AG04450 (cell line): Measurements from ENCODE around the gene UQCC3. TPM values are rescaled to one million over a fixed set of nuclear protein-coding genes. Genes with fewer than 3 reads are reported as not detected.

Experiments
- CTCF ChIA-PET: fragments of 300-600, 350-600 bp; formaldehyde crosslinking; extraction: SDS; loops from one replicate; lab custom pipeline; 2022; ENCODE audit warnings: antibody characterized with exemption, inconsistent platforms; lab: Charles Lee
- POLR2A ChIA-PET: fragments of 350-600 bp; formaldehyde crosslinking; extraction: SDS; loops from one replicate; lab custom pipeline; 2021; ENCODE audit warnings: antibody characterized with exemption, inconsistent platforms; lab: Yijun Ruan, JAX
- DNase-seq: peaks from one replicate; pipeline ENCODE4 v3.0.0-alpha.2; 2011; ENCODE audit warnings: low read depth, low spot score
- H3K27ac ChIP-seq: one replicate; pipeline ENCODE4 v1.5.1; 2012; ENCODE audit warnings: low read depth, low read length, control low read depth
- H3K27me3 ChIP-seq: one replicate; pipeline ENCODE4 v1.6.0; 2012; ENCODE audit warnings: low read length; ENCODE audit not compliant: control insufficient read depth, insufficient read depth
- H3K4me3 ChIP-seq: 2 replicates; pipeline ENCODE4 v1.5.1; 2011; ENCODE audit warnings: mild to moderate bottlenecking, low read depth, low read length, control low read depth
- H3K9me3 ChIP-seq: 2 replicates; pipeline ENCODE4 v1.5.1; 2012; ENCODE audit warnings: low read length; ENCODE audit not compliant: control insufficient read depth, insufficient read depth
- polyA plus RNA-seq: library from polyadenylated mRNA; depleted of rRNA; stranded (reverse); fragments of >200 nt; gene quantifications from 2 replicates; pipeline ENCODE4 v1.2.3, GENCODE V29; 2011
- TF ChIP-seq, protein P1 (sequence below): IDR thresholded peaks from 2 replicates; pipeline ENCODE4 v1.5.1; 2011; ENCODE audit warnings: low read depth, low read length, control low read depth, inconsistent platforms

Gene UQCC3
- polyA plus RNA-seq, 1 experiment = 6.2 TPM

DNA sequence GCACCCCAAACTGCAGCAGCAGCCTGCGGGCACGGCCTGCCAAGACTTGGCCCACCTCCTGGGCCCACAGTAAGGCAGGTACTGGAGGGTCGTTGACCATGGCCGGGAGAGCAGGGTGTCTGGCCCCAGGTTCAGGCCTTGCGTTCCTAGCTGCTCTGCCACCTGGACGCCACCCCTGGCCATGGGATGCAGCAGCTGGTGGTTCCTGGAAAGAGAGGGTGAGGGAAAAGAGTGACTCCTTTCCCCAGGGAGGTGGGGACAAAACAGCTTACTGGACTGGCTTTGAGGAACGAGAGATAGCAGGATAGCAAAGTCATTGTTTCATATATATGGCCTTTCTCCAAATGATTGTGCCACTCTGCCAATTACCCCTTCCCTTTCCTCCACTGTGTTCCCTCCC is 33.9 kb downstream of the UQCC3 start:
- TF ChIP-seq, protein P1, sequence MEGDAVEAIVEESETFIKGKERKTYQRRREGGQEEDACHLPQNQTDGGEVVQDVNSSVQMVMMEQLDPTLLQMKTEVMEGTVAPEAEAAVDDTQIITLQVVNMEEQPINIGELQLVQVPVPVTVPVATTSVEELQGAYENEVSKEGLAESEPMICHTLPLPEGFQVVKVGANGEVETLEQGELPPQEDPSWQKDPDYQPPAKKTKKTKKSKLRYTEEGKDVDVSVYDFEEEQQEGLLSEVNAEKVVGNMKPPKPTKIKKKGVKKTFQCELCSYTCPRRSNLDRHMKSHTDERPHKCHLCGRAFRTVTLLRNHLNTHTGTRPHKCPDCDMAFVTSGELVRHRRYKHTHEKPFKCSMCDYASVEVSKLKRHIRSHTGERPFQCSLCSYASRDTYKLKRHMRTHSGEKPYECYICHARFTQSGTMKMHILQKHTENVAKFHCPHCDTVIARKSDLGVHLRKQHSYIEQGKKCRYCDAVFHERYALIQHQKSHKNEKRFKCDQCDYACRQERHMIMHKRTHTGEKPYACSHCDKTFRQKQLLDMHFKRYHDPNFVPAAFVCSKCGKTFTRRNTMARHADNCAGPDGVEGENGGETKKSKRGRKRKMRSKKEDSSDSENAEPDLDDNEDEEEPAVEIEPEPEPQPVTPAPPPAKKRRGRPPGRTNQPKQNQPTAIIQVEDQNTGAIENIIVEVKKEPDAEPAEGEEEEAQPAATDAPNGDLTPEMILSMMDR = no peak
- DNase-seq = no peak
- H3K27me3 ChIP-seq = no peaks in the 10 kb centered on the region
- peak overlapping the region; percentile 76 for H3K4me3 ChIP-seq
- POLR2A ChIA-PET = interaction anchor here (0.6 to 2.1 kb wide), 10 partner anchors 13 to 322 kb away, joined by 3 to 26 read pairs (median 5); partner anchors contain the start of genes C11orf98, CSKMT, EEF1G and HNRNPUL2
- H3K27ac ChIP-seq = peak overlapping the region; percentile 86
- CTCF ChIA-PET = interaction anchor here (1.1 to 2.1 kb wide), 5 partner anchors 9 to 311 kb away, joined by 3 to 14 read pairs (median 3); partner anchors contain the start of genes HNRNPUL2 and TTC9C
- H3K9me3 ChIP-seq = no peaks in the 10 kb centered on the region

DNA sequence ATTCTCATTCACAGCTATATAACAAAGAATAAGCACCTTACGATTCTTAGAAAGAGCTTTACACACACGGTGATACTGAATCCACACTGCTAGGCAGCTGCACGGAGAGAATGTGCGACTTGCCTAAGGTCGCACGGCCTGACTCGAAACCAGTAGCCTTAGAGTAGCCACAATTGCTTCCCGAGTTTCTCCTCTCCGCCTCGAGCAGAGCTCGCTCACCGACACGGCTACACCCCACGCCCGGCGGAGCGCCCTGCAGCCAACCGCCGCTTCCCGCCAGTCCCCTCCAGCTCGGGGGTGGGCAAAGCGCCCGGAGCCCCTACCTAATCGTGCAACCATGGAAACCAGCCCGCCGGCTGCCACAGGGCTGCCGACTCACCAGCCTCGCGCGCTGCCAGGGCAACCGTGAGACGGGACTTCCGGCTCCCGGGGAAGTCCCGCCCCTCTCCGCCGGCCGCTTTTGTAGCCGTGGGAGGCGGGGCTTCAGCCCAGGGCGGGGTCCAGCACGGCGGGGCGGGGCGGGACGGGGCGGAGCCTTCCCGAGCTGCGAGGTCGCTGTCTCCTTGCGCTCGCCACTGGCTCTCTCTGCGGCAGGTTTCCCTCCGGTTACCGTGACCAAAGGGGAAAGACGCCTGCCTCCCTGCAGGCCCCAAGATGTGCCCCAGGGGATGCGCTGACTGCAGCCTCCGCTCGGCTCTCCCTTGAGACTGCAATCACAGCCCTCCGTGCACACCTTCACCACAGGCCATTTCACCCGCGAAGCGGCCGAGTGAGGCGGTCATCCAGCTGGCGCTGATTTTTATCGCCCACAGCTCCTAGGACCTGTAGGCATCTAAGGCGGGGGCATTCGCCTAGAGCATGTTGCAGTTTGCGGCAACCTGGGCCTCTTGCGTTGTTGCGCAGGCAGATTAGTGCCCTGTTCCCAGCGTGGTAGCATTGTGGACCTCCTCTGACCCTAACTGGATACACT is 34.7 kb downstream of the UQCC3 start:
- TF ChIP-seq, protein P1 = no peak
- DNase-seq = peak; percentile 79
- Histone ChIP-seq H3K9me3 (no peaks in the 10 kb centered on the region), H3K27me3 (no peaks in the 10 kb centered on the region), H3K4me3 (peak overlapping the region; percentile 76), H3K27ac (peak overlapping the region; percentile 86)
- POLR2A ChIA-PET = interaction anchor here (0.6 to 2.1 kb wide), 16 partner anchors 9 to 323 kb away, joined by 3 to 26 read pairs (median 4); partner anchors contain the start of genes C11orf98, CSKMT, EEF1G and HNRNPUL2
- CTCF ChIA-PET = interaction anchor here (1.1 to 2.1 kb wide), 5 partner anchors 10 to 312 kb away, joined by 3 to 14 read pairs (median 3); partner anchors contain the start of genes HNRNPUL2 and TTC9C

DNA sequence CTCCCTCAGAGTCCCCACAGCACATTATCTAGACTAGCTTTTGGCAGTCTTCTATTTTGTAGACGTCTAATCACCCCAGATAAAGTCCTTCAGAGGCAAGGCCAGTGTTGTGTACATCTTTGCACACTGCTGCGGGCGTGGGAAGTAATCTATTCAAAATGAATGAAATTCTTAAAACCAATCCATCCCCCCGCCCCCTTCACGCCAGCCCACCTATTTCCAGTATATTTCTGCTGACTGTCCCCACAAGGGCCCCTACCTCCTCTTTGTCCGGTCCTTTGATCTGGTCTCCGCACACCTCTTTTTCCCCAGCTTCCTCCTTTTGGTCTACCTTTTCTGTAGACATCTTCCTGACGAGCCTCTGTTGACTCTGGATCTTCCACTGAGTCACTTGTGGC is 35.4 kb downstream of the UQCC3 start:
- H3K4me3 ChIP-seq = no peak overlapping the region
- TF ChIP-seq, protein P1 = no peak
- CTCF ChIA-PET = interaction anchor here (1.3 to 2.1 kb wide), 2 partner anchors 12 to 14 kb away, joined by 3 to 14 read pairs; no protein-coding TSS in a partner anchor
- POLR2A ChIA-PET = interaction anchor here (0.6 to 2.1 kb wide), 9 partner anchors 8 to 134 kb away, joined by 3 to 26 read pairs (median 4); partner anchors contain the start of genes C11orf98, CSKMT, EEF1G and LRRN4CL
- H3K27me3 ChIP-seq = no peaks in the 10 kb centered on the region
- no peak overlapping the region for H3K27ac ChIP-seq
- no peaks in the 10 kb centered on the region for H3K9me3 ChIP-seq
- no peak for DNase-seq

DNA sequence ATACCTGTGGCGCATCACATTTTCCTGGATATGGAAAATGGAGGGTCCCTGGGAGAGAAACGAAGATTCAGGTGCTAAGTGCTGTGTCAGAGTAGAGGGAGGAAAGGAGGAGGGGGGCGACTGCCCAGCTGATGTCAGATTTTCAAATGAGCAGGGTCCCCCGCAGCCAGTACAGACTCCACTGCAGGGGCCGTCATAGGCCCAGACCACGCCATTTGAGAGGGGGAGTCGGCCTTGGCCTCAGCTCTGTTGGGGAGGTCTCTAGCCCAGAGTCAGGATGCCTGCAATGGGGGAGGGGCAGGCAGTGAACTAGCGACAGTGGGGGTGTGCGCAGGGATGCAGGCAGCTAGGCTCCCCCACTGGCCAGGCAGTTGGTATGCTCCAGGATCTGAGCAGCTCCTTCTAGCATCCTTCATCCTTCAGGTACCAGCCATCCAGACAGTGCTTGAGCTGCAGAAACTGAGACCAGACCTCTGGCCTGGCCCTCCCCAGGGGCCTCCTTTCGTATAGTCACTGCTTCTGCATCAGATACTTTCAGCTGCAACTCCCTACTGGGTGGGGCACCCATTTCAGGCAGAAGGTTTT is 35.9 kb downstream of the UQCC3 start, which contains the start of the genes BSCL2 and GNG3:
BSCL2 (minus strand) TSS at position 148 of the 585 bp plus-strand sequence. CDS start 229 bp downstream, outside the sequence.
GNG3 (plus strand) TSS at position 400 of the 585 bp plus-strand sequence. CDS start 620 bp downstream, outside the sequence.
- Histone ChIP-seq H3K27me3 (no peaks in the 10 kb centered on the region), H3K4me3 (peak within 1 kb of the TSS; percentile 52), H3K27ac (peak within 1 kb of the TSS; percentile 21), H3K9me3 (no peaks in the 10 kb centered on the region)
- ChIA-PET CTCF (no interaction called here), POLR2A (interaction anchor here (1.2 to 1.4 kb wide), 3 partner anchors 28 to 134 kb away, joined by 3 to 5 read pairs (median 4); no protein-coding TSS in a partner anchor)
- DNase-seq = no peak
- TF ChIP-seq, protein P1 = no peak
